Panc1 (cell line): ENCODE measurements around the gene MYEOV.

Experiments
- POLR2AphosphoS5 ChIP-seq: IDR thresholded peaks from 2 replicates; pipeline ENCODE4 v1.6.1; 2012; ENCODE audit warnings: mild to moderate bottlenecking, low read depth, low read length, moderate library complexity
- SIN3A ChIP-seq: IDR thresholded peaks from 2 replicates; pipeline ENCODE4 v1.6.1; 2012; ENCODE audit warnings: low read depth, mild to moderate bottlenecking, low read length, moderate library complexity, borderline replicate concordance; ENCODE audit not compliant: insufficient read depth
- TCF7L2 ChIP-seq: IDR thresholded peaks from 2 replicates; pipeline ENCODE4 v1.6.1; 2011; ENCODE audit warnings: mild to moderate bottlenecking, low read depth, low read length, inconsistent platforms
- TF ChIP-seq, protein P1 (sequence below), 2 experiments: IDR thresholded peaks; 2 replicates each; pipeline ENCODE4 v1.6.1; 2011 to 2012; ENCODE audit warnings: low read depth in 2 of 2, control low read depth in 1 of 2, low read length in 1 of 2, mild to moderate bottlenecking in 1 of 2, moderate library complexity in 1 of 2; ENCODE audit not compliant: insufficient read depth in 1 of 2
- TF ChIP-seq, protein P2 (sequence below): fragments of 450-650 bp; IDR thresholded peaks from 2 replicates; pipeline ENCODE4 v1.5.1; 2017; ENCODE audit warnings: mild to moderate bottlenecking

DNA sequence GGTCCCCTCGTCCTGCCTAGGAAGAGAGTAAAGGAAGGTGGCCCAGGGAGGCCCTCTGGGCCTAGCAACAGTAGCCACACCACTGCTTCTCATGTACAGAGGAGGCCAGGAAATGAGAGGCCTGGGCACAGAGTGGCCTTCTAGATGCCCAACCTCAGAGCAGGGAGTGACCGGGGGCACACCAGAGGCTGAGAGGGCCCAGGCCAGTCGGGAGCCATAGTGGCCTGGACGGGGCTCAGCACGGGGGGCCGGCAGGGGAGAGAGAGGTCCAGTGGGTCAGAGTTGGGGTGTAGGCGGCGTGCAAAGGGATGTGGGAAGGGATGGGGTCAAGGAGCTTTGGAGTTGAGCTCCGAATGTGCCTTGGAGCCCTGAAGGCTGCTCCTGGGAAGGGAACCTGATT is 25.0 kb upstream of the MYEOV start:
- TF ChIP-seq, protein P1, sequence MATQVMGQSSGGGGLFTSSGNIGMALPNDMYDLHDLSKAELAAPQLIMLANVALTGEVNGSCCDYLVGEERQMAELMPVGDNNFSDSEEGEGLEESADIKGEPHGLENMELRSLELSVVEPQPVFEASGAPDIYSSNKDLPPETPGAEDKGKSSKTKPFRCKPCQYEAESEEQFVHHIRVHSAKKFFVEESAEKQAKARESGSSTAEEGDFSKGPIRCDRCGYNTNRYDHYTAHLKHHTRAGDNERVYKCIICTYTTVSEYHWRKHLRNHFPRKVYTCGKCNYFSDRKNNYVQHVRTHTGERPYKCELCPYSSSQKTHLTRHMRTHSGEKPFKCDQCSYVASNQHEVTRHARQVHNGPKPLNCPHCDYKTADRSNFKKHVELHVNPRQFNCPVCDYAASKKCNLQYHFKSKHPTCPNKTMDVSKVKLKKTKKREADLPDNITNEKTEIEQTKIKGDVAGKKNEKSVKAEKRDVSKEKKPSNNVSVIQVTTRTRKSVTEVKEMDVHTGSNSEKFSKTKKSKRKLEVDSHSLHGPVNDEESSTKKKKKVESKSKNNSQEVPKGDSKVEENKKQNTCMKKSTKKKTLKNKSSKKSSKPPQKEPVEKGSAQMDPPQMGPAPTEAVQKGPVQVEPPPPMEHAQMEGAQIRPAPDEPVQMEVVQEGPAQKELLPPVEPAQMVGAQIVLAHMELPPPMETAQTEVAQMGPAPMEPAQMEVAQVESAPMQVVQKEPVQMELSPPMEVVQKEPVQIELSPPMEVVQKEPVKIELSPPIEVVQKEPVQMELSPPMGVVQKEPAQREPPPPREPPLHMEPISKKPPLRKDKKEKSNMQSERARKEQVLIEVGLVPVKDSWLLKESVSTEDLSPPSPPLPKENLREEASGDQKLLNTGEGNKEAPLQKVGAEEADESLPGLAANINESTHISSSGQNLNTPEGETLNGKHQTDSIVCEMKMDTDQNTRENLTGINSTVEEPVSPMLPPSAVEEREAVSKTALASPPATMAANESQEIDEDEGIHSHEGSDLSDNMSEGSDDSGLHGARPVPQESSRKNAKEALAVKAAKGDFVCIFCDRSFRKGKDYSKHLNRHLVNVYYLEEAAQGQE (IDR thresholded peaks at IDR 0.05; ENCODE audit: insufficient read depth in 1 of 2, low read depth in 2 of 2, low read length in 1 of 2): no peak
- TF ChIP-seq, protein P2, sequence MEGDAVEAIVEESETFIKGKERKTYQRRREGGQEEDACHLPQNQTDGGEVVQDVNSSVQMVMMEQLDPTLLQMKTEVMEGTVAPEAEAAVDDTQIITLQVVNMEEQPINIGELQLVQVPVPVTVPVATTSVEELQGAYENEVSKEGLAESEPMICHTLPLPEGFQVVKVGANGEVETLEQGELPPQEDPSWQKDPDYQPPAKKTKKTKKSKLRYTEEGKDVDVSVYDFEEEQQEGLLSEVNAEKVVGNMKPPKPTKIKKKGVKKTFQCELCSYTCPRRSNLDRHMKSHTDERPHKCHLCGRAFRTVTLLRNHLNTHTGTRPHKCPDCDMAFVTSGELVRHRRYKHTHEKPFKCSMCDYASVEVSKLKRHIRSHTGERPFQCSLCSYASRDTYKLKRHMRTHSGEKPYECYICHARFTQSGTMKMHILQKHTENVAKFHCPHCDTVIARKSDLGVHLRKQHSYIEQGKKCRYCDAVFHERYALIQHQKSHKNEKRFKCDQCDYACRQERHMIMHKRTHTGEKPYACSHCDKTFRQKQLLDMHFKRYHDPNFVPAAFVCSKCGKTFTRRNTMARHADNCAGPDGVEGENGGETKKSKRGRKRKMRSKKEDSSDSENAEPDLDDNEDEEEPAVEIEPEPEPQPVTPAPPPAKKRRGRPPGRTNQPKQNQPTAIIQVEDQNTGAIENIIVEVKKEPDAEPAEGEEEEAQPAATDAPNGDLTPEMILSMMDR: no peak
- TF ChIP-seq POLR2AphosphoS5 (no peak), TCF7L2 (no peak), SIN3A (no peak)
